LNCAP (cell line): ENCODE results near the gene ZNF469.

ENCODE experiments used
- TF ChIP-seq, protein P1 (sequence below): fragments of 450-650 bp; IDR thresholded peaks from 2 replicates; pipeline ENCODE4 v1.5.1; 2017; ENCODE audit warnings: mild to moderate bottlenecking

ZNF469 gene

DNA sequence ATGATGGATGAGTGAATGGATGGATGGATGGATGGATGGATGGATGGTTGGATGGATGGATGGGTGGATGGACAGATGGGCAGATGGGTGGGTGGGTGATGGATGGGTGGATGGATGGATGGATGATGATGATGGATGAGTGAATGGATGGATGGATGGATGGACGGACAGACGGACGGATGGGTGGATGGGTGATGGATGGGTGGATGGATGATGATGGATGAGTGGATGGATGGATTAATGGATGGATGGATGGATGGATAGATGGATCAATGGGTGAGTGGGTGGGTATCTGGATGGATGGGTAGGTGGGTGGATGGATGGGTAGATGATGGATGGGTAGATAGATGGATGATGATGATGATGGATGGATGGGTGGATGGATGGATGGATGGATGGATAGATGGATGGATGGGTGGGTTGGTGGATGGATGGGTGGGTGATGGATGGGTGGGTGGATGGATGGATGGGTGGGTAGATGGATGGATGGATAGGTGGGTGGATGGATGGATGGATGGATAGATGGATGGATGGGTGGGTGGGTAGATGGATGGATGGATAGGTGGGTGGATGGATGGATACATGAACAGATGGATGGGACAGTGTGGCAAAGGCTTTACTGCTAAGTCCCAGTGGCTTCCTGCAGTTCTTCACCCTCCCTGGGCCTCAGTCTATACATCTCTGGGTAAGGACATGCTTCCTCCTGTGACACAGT is 40.1 kb downstream of the ZNF469 start:
- TF ChIP-seq, protein P1, sequence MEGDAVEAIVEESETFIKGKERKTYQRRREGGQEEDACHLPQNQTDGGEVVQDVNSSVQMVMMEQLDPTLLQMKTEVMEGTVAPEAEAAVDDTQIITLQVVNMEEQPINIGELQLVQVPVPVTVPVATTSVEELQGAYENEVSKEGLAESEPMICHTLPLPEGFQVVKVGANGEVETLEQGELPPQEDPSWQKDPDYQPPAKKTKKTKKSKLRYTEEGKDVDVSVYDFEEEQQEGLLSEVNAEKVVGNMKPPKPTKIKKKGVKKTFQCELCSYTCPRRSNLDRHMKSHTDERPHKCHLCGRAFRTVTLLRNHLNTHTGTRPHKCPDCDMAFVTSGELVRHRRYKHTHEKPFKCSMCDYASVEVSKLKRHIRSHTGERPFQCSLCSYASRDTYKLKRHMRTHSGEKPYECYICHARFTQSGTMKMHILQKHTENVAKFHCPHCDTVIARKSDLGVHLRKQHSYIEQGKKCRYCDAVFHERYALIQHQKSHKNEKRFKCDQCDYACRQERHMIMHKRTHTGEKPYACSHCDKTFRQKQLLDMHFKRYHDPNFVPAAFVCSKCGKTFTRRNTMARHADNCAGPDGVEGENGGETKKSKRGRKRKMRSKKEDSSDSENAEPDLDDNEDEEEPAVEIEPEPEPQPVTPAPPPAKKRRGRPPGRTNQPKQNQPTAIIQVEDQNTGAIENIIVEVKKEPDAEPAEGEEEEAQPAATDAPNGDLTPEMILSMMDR = no peak

DNA sequence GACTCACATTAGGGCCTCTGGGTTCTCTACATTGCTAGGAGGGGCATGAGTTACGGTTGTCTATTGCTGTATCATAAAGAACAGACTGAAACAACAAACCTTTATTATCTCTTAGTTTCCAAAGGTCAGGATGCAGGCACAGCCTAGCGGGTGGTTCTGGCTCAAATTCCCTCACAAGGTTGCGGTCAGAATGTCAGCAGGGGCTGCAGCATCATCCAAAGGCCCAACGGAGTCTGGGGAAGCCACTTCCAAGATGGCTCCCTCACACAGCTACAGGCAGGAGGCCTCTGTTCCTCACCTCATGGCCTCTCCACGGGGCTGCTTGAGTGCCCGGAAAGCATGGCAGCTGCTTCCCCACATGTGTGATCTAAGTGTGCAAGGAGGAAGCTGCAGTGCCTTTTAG is 40.7 kb downstream of the ZNF469 start:
- TF ChIP-seq, protein P1 = no peak

DNA sequence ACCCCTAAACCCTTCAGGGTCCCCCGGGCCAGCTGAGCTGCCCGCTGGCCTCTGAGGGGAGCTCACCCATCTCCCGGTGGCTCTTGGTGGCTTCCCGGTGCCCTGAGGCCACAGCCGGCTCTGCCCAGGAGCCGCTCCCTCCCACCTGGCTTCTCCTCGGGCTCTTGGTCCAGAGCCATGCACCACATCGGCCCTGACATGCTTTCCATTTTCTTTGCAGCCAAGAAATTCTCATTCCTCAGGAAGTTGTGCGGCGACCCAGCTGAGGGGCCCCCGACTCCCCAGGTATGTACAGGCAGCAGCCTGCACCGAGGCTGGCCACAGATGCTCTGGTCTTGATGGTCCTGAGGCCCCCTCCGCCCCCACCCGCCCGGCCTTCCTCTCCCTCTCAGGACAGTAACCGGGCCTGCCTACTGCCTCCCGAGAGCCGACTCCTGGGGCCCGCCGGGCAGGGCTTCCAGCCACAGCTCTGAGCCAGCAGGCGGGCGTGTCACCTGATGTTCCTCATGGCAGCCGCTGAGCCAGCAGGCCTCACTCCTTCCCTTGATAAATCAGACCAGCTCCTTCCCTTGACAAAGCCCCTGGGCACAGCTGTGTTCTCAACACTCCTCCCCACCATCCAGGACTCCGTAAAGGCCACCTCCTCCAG is 42.0 kb downstream of the ZNF469 start:
- TF ChIP-seq, protein P1 = no peak

DNA sequence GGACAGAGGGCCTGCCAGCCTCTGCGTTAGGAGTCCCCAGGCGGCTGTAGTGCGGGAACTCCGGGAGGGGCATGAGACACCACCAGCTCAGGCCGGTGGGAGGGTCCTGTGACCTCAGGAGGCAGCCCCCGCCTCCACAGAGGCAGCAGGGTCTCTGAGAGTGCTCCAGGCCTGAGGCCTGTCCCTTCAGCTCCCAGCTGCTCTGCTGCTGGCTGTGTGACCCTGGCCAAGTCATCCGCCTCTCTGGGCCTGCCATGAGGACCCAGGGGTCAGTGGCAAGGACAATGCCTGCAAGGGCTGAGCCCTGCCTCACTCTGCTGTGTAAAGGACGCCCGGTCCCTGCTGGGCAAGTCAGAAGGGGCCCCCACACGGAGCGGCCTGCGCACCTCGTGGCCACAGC is 43.3 kb downstream of the ZNF469 start:
- TF ChIP-seq, protein P1 = no peak

DNA sequence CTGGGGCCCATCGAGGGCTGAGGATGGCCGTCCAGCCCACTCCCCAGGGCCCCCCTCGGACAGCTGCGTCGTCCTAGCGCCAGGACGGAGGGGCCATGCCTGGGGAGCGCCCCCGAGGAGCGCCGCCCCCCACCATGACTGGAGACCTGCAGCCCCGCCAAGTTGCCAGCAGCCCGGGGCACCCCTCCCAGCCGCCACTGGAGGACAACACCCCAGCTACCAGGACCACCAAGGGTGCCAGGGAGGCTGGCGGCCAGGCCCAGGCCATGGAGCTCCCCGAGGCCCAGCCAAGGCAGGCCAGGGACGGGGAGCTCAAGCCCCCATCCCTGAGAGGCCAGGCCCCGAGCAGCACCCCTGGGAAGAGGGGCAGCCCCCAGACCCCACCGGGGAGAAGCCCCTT is 44.6 kb downstream of the ZNF469 start:
- TF ChIP-seq, protein P1 = no peak

DNA sequence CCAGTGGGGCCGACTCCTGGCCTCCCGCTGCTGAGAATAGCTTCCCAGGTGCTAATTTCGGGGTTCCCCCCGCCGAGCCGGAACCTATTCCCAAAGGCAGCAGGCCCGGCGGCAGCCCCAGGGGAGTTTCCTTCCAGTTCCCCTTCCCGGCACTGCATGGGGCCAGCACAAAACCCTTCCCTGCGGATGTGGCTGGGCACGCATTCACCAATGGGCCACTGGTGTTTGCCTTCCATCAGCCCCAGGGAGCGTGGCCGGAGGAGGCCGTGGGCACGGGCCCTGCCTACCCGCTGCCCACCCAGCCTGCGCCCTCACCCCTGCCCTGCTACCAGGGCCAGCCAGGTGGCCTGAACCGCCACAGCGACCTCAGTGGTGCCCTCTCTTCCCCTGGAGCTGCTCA is 45.4 kb downstream of the ZNF469 start:
- TF ChIP-seq, protein P1 = no peak

DNA sequence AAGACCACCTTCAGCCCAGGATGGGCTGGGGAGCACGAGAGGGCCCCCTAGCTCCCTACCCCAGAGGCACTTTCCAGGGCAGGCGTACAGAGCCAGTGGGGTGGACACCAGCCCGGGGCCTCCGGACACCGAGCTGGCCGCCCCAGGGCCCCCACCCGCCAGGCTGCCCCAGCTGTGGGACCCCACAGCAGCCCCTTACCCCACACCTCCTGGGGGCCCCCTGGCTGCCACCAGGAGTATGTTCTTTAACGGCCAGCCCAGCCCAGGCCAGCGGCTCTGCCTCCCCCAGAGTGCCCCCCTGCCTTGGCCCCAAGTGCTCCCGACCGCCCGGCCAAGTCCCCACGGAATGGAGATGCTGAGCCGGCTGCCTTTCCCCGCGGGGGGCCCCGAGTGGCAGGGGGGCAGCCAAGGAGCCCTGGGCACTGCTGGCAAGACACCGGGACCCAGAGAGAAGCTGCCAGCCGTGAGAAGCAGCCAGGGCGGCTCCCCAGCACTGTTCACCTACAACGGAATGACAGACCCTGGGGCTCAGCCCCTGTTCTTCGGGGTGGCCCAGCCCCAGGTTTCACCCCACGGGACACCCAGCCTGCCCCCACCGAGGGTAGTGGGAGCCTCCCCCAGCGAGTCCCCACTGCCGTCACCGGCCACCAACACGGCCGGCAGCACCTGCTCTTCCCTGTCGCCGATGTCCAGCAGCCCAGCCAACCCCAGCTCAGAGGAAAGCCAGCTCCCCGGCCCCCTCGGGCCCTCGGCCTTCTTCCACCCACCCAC is 46.0 kb downstream of the ZNF469 start:
- TF ChIP-seq, protein P1 = no peak
